GM19025 (cell line): Measurements from ENCODE around the gene MED20.

Experiments
- ATAC-seq: cut with Tn5 transposase; IDR thresholded peaks from one replicate; pipeline ENCODE4 v1.9.1; 2021; ENCODE audit warnings: mild to moderate bottlenecking, low read depth, moderate library complexity; ENCODE audit not compliant: unreplicated experiment

The MED20 gene

DNA sequence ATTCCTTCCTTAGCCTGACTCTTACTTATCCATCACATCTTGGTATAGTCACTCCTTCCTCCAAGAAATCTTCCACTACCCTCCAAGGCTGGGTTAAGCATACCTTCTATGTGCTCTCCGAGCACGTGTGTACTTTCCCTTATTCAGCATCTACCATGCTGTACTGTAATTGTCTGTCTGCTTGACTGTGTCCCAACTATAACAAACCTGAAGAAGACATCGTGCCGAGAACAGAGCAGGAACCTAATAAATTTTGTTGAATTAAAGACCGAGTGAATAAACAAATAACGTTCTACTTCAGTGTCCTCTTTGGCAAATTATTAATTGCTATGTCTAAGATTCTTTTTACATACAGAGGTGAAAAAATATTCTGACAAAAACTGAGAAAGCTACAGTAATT, 61.6 kb downstream of the MED20 start:
- ATAC-seq, result no peak

DNA sequence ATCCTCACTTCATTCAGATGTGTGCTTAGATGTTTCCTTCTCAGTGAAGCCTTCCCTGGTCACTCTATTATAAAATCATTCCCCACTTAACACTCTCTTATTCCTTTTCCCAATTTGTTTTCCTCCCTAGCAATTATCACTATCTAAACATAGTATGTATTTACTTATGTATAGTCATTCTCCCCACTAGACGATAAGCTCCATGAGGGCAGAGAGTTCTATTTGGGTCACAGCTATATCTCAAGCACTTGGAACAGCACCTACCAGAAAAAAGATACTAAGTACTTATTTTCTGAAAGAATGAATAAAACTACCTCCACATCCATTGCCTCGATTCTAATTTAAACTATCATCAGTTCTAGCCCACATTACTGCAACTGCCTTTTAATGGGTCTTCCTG, 62.2 kb downstream of the MED20 start:
- no peak for ATAC-seq
